H54 (cell line): Measurements from ENCODE around the gene GRIK4.
A peak's percentile ranks its signal among the peaks of the same experiment; 100 is the strongest.

Experiments
- DNase-seq: peaks from one replicate; pipeline ENCODE4 v3.0.0; 2011; ENCODE audit warnings: low spot score, mixed read lengths; ENCODE audit not compliant: insufficient read length
- FAIRE-seq: peaks from 3 replicates; lab custom pipeline; 2011; peaks lifted over from hg19 to GRCh38; lab: Jason Lieb, UNC
- POLR2A ChIP-seq: IDR thresholded peaks from 2 replicates; pipeline ENCODE4 v1.6.1; 2011; ENCODE audit warnings: low read depth, mild to moderate bottlenecking, low read length

GRIK4 gene

GRCh38 chr11:120936356-120936755, 424.8 kb downstream of the GRIK4 start:
- no peak for FAIRE-seq
- no peak for TF ChIP-seq POLR2A

GRCh38 chr11:120937501-120937900, 426.0 kb downstream of the GRIK4 start:
- DNase-seq (no peak), FAIRE-seq (no peak)
- no peak for TF ChIP-seq POLR2A

More at GRCh38 chr11:120936356-120936755, 424.8 kb downstream of the GRIK4 start:
- DNase-seq = no peak

GRCh38 chr11:120938260-120938659, 426.7 kb downstream of the GRIK4 start:
- DNase-seq = no peak
- no peak for TF ChIP-seq POLR2A
- no peak for FAIRE-seq

- FAIRE-seq (no peak), DNase-seq (no peak)
- TF ChIP-seq POLR2A = no peak
These were observed 428.8 kb downstream of the GRIK4 start for GRCh38 chr11:120940160-120940848.

- no peak for TF ChIP-seq POLR2A
- DNase-seq = no peak
- no peak for FAIRE-seq
These were observed 429.5 kb downstream of the GRIK4 start for GRCh38 chr11:120941000-120941399.

- TF ChIP-seq POLR2A = no peak
- DNase-seq (no peak), FAIRE-seq (no peak)
These were observed 431.2 kb downstream of the GRIK4 start for GRCh38 chr11:120942701-120943100.

GRCh38 chr11:120945042-120945441, 433.5 kb downstream of the GRIK4 start:
- DNase-seq (no peak), FAIRE-seq (no peak)
- TF ChIP-seq POLR2A = no peak

- DNase-seq = no peak
- TF ChIP-seq POLR2A = no peak
- no peak for FAIRE-seq
These were observed 439.3 kb downstream of the GRIK4 start for GRCh38 chr11:120950880-120951279.

- FAIRE-seq (no peak), DNase-seq (peak; percentile 60)
- no peak for TF ChIP-seq POLR2A
These were observed 441.2 kb downstream of the GRIK4 start for GRCh38 chr11:120952461-120953434.

GRCh38 chr11:120954381-120954780, 442.8 kb downstream of the GRIK4 start:
- FAIRE-seq (no peak), DNase-seq (no peak)
- TF ChIP-seq POLR2A = no peak

- DNase-seq = no peak
- FAIRE-seq = no peak
- no peak for TF ChIP-seq POLR2A
These were observed 445.4 kb downstream of the GRIK4 start for GRCh38 chr11:120956710-120957495.

- FAIRE-seq (no peak), DNase-seq (no peak)
- no peak for TF ChIP-seq POLR2A
These were observed 446.6 kb downstream of the GRIK4 start for GRCh38 chr11:120958185-120958584.

- FAIRE-seq (no peak), DNase-seq (no peak)
- TF ChIP-seq POLR2A = no peak
These were observed 447.6 kb downstream of the GRIK4 start for GRCh38 chr11:120959189-120959588.
